GM21619 (cell line): ENCODE measurements around the gene HAGHL.
"Not testable (repeated sequence)": the region's sequence is repeated elsewhere in the genome, so short reads cannot be mapped to it uniquely, and the experiment has no call there.

ENCODE experiments used
- ATAC-seq: cut with Tn5 transposase; IDR thresholded peaks from one replicate; pipeline ENCODE4 v1.9.1; 2021; ENCODE audit not compliant: unreplicated experiment

HAGHL gene

DNA sequence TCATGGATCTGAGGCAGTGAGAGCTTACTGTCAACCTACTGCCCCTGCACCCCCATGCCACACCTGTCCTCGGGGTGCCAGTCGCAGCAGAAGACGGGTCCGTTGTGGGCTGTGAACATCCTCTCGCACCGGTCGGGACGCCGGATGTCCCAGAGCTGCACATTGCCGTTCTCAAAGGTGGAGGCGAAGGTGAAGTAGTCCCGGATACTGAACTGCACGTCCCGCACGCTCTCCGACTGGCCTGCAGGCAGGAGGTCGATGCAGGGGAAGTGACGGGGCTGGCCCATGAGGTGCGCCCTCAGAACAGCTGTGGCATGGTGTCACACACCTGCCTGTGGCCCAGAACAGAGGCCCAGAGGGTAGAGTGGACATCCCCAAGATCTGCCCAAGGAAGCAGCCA, 39.4 kb upstream of the HAGHL start:
- ATAC-seq: no peak

DNA sequence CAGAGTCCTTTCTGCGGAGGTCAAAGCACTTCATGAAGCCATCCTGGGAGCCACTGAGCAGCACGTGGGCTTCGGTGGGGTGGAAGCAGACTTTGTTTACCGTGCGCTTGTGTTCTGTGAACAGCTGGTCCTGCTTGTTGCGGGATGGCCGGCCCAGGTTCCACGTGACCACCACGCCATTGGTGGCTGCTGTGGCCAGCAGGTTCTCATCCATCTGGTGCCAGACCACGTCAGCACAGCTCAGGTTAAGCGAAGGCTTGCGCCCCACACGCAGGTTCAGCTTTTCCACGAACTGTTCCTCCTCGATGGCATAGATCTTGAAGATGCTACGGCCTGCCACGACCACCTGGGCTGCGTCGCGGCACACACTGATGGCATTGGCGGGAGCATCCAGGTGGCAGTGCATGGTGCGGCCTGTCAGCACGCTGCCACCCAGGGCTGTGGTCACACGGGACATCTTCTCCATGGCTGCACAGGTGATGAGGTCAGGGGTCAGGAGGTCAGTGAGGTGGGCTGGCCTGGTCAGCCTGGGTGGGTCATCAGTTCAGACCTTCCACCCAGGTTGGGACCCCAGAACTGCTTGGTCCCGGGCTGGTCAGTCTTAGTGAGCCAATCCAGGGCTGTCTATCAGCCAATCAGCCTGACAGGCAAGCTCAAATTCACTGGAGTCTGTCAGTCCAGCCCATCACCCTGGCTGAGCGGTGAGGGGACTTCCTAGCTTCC, 37.6 kb upstream of the HAGHL start:
- ATAC-seq: no peak

DNA sequence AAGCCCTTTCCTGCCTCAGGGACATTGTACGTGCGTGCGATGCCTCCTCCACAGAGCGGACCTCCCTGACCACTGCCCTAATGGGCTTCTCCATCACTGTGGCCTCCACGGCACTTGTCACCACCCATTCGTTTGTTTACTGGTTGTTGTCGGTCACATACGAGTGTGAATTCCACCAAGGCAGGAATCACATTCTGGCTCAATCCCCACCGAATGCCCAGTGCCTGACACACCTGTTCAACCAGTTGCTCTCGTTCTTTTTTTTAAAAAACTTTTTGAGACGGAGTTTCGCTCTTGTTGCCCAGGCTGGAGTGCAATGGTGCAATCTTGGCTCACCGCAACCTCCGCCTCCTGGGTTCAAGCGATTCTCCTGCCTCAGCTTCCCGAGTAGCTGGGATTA, 35.7 kb upstream of the HAGHL start:
- ATAC-seq: not testable (repeated sequence)

DNA sequence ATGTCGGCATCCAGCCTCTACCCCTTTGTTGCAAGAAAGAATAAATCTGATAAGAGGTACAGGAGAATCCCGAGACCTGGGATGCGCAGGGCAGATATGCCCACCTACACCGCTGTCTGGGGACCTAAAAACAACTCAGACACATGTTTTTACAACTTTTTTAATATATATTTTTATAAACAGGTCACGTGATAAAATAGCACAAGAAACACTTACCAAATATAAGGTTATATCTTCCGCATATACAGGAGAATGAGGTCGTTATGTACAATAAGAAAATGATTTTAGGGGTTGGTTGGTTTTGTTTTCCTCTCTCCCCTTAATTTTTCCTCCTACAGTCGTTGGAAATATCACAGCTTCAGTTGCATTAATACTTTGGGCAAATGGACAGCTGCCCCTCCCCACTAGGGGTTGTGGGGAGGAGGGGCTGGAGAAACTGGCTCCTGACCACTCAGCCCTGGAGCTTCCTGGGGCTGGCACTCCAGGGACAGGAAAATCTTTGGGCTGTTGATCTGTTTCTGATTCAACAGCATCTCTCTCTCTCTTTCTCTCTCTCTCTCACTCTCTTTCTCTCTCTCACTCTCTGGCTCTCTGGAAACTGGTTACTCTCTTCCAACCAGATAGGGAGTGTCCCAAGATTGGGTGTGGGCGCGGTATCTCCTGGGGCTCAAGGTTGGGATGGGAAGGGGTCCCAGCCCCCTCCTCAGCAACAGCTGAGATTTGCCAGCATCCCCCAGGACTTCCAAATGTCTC, 34.4 kb upstream of the HAGHL start:
- ATAC-seq: no peak

DNA sequence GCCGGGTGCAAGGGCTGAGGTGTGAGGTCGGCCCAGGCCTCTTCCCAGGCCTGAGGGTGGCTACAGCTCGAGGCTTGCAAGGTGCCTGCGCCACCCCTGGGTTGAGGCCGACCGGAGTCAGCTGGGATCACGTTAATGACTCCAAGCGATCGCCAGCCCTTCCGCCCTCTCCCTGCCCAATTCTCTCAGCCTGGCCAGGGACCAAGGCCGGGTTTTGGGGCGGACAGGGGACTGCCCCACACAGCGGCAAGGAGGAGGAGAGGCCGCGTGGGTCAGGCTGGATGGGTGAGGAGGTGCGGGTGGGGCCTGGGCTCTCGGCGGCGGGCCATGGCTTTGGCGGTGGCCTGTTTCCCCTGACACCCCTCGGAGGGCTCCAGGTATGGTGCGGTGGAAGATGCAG, 33.5 kb upstream of the HAGHL start:
- ATAC-seq: no peak

DNA sequence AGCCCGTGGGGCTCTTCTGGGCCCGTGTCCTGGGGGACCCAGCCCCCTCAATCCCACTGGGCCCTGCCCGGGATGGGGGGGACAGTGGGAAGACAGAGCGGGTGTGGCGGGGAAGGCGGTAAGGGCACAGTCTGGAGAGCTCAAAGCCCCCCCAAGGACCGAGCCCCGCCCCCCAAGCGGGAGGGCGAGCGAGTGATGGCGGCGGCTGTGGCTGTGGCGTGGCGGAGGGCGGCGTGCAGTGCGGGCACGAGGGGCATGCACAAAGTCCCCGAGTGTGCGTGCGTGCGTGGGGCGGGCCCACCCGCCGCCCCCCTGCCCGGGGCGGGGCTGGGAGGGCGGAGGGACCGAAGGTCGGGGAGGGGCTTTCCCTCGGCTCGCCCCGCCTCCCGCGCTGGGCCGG, 33.1 kb upstream of the HAGHL start:
- ATAC-seq: no peak

DNA sequence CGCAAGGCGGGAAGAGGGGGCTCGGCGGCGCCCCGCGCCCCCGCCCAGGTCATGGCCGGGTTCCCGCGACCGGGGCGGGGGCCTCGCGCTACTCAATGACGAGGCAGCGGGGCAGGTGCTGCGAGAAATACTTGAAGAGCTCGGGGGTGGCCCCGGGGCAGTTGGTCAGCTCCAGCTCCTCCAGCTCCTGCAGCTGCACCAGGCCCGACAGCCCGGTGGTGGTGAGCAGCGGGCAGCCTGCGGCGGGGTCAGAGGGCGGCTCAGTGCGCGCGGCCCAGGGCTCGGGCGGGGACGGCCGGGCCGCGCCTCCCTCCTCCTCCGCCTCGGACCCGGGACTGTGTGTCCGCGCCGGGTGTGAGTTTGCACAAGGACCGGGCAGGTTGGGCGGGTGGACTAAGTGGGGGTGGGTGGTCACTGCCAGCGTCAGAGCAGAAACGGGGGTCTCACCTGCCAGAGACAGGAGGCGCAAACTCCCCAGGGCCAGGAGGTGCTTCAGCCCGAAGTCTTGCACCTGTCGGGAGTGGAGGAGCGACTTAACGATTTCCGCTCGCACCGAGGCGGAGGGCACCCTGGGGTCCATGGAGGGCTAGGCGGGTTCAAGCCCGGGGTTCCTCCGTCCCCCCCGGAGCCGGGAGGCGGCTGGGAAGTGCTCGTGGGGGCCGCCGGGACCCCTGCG, 32.6 kb upstream of the HAGHL start:
- no peak for ATAC-seq

DNA sequence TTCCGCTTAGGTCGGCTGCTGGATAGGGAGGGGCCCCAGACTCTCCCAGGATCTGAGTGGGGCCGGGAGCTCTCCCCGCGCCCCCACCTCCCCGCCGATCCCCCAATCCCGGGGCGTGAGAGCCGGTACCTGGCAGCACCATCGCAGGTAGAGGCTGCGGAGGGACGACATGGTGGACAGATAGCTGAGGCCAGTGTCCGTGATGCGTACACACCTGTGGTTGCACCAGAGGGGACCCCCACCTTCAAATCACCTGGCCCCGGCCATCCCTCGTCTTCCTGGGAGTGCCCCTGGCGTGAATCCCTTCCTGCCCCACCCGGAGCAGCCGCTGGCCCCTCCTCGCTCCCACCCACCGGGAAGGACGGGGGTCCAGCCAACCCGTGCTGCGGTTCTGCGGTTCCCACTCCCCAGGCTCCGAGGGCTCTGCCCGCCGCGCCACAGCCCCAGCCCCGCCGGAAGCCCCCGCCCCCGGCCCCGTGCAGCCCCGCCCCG, 32.0 kb upstream of the HAGHL start:
- ATAC-seq: no peak

DNA sequence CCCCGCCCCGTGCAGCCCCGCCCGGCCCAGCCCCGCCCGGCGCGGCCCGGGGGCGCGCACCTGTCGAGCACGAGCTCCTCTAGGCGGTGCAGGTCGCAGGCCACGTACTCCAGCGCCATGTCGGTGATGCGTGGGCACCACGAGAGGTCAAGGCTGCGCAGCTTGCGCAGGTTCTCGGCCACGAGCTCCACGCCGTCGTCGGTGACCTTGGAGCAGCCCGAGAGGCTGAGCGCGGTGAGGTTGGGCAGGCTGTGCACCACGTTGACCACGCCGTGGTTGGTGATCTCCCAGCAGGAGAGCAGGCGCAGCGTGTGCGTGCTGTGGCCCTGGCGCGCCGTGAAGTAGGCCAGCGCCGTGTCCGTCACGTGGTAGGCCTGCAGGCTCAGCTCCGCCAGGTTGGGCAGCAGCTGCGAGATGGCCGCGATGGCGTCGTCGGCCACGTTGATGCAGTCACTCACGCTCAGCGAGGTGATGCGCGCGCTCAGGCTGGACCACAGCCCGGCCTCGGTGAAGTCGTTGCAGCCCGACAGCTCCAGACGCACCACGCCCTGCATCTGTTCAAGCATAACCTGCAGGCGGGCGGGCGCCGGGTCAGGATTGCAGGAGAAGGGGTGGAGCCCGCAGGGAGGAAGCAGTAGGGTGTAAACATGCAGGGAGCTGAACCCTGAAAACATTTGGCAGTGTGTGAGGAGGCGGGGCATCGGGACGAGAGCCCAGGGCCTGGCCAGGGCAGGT, 31.4 kb upstream of the HAGHL start:
- ATAC-seq: no peak

DNA sequence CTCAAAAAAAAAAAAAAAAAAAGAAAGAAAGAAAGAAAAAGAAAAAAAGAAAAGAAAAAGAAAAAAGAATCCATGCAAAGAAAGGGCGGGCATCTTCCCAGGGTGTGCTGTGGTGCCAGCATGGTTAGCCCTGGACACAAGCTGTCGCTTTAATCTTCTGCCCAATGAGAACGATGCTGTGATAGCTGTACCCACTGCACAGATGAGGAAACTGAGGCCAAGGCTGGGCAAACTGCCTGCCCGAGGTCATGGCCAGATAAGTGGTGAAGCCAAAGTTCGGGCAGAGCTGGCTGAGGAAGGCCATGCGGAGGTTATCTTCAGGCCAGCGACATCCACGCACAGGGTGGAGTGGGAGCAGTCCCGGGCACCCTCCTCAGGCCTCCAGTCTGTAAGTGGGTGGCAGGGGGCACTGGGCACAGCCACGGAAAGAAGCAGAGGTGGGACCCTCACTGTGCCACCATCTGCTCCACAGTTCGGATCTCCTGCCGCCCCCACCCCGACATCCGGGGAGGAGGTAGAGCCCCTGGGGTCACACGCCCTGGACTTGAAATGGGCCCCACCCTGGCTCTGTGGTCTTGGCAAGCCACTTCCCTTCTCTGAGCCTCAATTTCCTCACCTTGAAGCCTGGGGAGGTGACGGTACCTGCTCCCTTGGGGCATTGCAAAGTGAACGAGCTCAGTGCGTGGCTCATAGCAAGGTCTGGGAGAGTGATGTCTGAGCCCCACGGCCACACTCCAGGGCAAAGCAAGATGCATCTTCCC, 27.8 kb upstream of the HAGHL start:
- ATAC-seq: no peak

DNA sequence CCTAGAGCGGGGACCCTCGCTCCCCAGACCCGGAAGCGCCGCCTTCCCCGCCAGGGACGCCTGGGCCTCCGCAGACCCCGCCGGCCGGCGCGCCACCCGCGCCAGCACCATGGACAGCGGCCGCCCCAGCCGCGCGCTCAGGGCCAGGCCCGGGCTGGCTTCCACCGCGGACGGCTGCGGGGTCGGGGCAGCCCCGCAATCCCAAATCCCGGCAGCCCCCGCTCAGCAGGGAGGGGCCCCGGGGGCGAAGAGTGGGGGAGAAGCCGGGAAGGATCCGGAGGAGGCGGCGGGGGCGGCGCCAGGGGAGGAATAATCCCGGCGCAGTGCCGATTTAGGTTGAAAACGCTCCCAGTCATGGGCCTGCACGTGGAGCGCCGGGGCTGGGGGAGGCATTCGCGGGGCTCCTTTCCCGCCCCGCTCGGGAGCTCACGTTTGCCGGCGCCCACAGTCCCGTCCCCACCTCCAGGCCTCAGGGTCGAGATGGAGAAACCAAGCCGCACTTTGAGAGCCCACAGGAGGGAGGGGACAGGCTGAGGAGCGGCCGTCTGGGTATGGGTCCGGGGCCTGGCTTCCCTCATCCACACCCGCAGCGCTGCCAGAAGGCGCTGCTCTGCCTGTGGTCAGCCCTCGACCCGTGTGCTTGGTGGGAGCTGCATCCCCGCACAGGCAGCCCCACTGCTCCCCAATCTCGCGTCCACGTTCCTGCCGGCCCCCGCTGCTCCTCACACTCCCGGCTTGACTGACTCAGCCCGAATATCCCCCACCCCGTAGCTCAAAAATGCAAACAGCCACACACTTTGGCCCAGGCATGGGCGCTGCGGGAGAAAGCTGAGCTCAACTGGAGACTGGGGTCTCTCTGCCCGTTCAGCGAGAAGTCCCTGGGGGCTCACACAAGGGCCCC, 26.0 kb upstream of the HAGHL start:
- ATAC-seq: no peak

DNA sequence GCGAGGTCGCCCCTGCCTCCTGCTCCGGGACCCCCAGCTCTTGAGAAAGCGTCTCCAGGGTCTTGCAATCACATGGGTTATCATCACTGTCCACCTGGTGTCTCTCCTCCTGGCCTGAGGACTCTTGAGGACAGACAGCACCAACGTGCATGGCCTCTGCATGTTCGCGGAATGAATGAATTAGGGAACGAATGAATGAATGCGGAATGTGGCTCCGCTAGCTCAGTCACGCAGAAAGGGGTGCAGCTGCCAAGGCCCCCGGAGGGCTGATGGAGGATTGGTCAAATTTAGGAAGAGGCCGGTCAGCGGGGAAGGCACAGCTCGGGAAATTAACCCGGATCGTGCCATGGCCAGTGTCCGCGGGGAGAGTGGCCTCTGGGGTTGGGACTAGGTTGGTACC, 24.6 kb upstream of the HAGHL start:
- ATAC-seq: no peak

DNA sequence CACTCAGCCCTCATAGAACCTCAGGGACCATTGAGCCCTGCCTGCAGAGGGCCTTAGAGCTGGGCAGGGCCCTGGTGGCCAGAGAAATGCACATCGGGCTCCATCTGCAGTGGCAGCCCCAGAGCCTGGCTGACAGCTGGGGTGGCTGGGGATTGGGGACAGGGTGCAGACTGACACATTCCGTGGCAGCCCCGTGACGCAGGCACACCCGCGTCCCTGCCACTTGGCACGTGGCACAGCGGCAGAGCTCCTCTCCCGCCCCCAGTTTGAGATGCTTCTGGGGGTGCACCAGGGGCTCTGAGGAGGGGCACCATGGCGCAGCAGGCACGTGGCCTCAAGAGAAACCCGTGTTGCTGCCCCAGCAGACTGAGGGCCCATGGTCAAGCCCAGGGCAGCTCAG, 23.5 kb upstream of the HAGHL start:
- no peak for ATAC-seq

DNA sequence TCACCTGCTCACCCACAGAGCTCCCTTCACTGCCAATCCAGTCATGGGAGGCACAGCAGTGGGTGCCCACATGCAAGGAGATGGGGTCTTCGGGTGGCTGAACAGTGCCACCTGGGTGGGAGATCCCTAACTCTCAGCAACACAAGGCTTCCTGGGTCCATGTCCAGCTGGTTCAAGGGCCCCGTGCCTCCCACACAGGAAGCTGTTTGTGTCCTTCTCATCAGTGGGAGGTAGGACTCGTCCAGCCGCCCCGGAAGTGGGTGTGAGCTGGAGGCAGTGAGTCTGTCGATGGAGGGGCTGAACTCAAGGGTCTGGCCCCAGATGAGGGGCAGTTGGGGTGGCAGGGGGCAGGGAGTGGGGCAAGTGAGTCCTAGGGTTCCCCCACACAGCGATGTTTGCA, 22.9 kb upstream of the HAGHL start:
- no peak for ATAC-seq

DNA sequence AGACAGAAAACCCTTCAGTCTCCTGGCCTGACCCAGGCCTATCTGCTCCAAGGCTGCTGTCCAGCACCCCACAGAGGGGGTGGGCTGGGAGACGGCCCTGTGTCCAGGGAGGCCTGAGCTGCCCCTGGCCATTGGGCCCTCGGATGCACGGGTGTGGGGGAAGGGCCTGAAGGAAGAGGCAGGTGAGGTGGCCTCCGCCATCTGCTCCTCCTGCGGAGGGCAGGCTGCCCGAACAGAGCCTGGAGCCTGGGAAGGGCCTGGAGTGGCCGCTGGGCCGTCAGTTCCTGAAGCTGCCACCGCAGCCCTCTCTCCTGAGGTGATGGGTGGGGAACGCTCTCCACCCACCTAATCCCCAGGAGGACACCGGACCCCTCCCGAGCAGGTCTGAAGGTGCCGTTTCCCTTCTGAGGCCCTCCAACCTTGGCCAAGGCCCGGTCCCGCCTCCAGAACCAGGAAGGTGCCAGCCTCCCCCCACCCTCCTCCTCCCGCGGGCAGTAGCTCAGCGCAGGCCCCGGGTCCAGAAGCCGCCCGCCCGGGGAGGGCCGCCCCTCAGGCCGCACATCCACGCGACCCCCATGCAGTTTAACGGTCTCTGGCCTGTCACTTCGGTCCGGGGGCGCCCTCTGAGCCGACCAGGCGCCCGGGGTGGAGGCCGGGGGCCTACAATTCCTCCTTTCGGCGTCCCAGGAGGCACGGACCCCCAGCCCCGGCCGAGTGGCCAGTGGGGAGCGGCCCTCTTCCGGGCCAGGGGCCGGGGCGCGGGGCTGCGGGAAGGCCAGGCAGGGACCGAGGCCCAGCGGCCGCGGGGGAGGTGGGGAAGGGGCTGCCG, 22.1 kb upstream of the HAGHL start:
- ATAC-seq: no peak

DNA sequence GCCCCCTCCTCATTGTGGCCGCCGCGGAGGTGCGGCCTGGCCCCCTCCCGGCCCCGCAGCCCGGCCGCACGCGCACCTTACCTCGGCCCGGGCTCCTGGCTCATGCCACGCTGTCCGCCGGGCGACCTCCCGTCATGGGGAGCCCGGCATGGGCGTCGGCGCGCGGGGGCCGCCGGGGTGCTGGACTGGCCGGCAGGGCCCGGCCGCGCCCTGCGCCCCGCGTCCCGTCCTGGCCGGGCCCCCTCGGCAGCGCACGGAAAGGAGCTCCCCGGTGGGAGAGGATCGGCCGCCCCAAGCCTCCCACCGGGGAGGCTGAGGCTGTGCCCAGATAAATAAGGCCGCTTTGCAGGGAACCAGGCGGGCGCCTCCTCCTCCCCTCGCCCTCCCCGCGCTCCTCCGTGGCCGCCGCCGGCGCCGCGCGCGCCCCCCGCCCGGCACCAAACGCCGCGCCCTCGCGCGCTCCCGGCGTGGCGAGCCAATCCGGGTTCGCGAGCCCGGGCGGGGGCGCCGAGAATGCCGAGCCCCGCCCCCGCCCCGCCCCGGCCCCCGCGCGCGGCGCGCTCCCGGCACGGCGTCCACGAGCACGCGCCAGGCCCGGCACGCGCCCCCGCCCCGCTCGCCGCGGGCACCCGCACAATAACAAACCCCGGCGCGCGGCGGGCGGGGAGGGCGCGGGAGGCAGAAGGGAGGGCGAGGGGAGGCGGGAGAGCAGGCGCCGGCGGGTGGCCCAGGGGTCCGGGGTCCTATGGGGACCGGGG, 21.3 kb upstream of the HAGHL start, which contains the start of gene FBXL16:
Gene FBXL16, minus strand, starts transcription at position 371 of the 758 bp plus-strand sequence. CDS start 8,396 bp downstream, outside the sequence.
- no peak for ATAC-seq

DNA sequence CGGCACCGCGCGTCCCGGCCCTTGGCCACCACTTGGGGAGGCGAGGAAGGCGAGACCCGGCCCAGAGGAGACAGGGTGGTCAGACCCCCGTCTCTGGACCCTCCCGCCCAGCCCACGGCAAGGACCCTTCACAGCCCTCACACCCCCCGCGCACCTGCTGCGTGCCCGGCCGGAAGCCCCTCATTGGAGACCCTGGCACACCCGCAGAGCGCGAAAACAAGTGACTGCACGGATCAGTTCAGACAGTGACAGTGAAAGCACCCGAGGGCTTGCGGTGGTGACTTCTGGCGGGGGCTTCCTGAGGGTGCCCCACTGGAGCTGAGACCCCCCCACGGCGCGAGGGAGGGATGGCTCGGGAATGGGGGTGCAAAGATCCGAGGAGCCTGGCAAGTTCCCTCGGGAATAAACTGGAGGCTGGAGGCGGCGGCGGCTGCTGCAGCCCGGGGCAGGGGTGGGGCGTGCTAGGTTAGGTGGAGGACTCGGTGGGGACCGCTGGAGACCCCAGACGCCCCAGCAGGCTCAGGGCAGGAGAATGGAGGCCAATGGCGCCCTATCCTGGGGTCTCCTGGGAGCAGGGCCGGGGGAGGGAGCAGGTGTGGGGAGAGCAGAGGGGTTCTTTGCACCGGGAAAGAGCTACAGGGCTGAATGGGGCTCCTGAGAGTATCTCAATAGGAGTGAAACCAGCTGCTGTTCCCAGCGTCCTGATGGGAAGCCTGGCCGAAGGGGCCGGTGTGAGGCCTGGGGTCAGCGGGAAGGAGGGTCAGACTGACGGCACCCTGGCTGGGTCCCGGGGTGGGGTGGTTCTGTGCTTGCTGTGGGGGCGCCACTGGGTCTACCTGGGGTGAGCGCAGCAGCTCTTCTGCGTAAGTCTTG, 20.5 kb upstream of the HAGHL start:
- ATAC-seq: no peak
